MCF 10A (cell line): Measurements from ENCODE around the gene ATG2B. TPM values are rescaled to one million over a fixed set of nuclear protein-coding genes. Genes with fewer than 3 reads are reported as not detected.

Experiments used
- BruUV-seq: library from RNA; stranded (reverse); fragments of 400-500 nt; replicated peaks from 2 replicates; lab custom pipeline; 2021; lab: Mats Ljungman, UMichigan
- CTCF ChIA-PET: fragments of 300-600 bp; sonication (Branson Sonifier 250); formaldehyde crosslinking; extraction: SDS; loops from one replicate; lab custom pipeline; 2021; ENCODE audit warnings: antibody characterized with exemption, inconsistent platforms; lab: Yijun Ruan, JAX
- POLR2A ChIA-PET: fragments of 300-600, 350-650 bp; sonication (Branson Sonifier 250); formaldehyde crosslinking; extraction: SDS; loops from one replicate; lab custom pipeline; 2020; ENCODE audit warnings: antibody characterized with exemption, inconsistent platforms; lab: Yijun Ruan, JAX
- DNase-seq: peaks from one replicate; pipeline ENCODE4 v3.0.0-alpha.2; 2018; ENCODE audit not compliant: unreplicated experiment
- H3K27ac Mint-ChIP-seq: one replicate; pipeline ENCODE4 v1.8.0; 2022; ENCODE audit warnings: mild to moderate bottlenecking, low read depth, mixed read lengths; ENCODE audit not compliant: unreplicated experiment
- H3K27me3 Mint-ChIP-seq: one replicate; pipeline ENCODE4 v1.8.0; 2022; ENCODE audit warnings: mixed read lengths; ENCODE audit not compliant: insufficient read depth, unreplicated experiment
- H3K36me3 Mint-ChIP-seq: one replicate; pipeline ENCODE4 v1.8.0; 2022; ENCODE audit warnings: mild to moderate bottlenecking, moderate library complexity, mixed read lengths; ENCODE audit not compliant: insufficient read depth, unreplicated experiment
- H3K4me1 Mint-ChIP-seq: one replicate; pipeline ENCODE4 v1.8.0; 2022; ENCODE audit warnings: mixed read lengths; ENCODE audit not compliant: insufficient read depth, unreplicated experiment
- H3K4me3 Mint-ChIP-seq: one replicate; pipeline ENCODE4 v1.8.0; 2022; ENCODE audit warnings: mild to moderate bottlenecking, moderate library complexity, mixed read lengths; ENCODE audit not compliant: unreplicated experiment
- H3K9me3 Mint-ChIP-seq: one replicate; pipeline ENCODE4 v1.8.0; 2022; ENCODE audit warnings: mixed read lengths; ENCODE audit not compliant: unreplicated experiment
- CTCF ChIP-seq: fragments of 200-600 bp; IDR thresholded peaks from one replicate; pipeline ENCODE4 v1.8.0; 2022; ENCODE audit warnings: antibody characterized with exemption, mild to moderate bottlenecking; ENCODE audit not compliant: unreplicated experiment
- intact Hi-C: fragments of 100-400 bp; cut with micrococcal nuclease; formaldehyde crosslinking; loops from 2 replicates; pipeline ENCODE4 v1.14.1; 2022
- total RNA-seq: library from RNA; stranded (reverse); gene quantifications from 2 replicates; pipeline ENCODE4 v1.2.3, GENCODE V29; 2022

ATG2B gene
- total RNA-seq, 1 experiment from 2014 or later: 20.5 TPM

- no peaks in the 10 kb centered on the region for H3K27me3 Mint-ChIP-seq
- POLR2A ChIA-PET: interaction anchor here (0.7 to 2.2 kb wide), 12 partner anchors 10 to 51 kb away, joined by 3 to 16 read pairs (median 3); partner anchors contain the start of gene AK7
- intact Hi-C loops: loop anchor here (1.0 kb wide), 1 partner anchor 62 kb away; no protein-coding TSS in a partner anchor
- CTCF ChIA-PET: no interaction called here
- TF ChIP-seq CTCF: no peak
- DNase-seq: peak; percentile 69
- H3K4me1 Mint-ChIP-seq: peaks cover 29% of the 10 kb centered on the region
- peak overlapping the region; percentile 95 for H3K4me3 Mint-ChIP-seq
- peak overlapping the region; percentile 69 for H3K27ac Mint-ChIP-seq
- H3K36me3 Mint-ChIP-seq: no peaks in the 10 kb centered on the region
- BruUV-seq: no TSS peak
- no peaks in the 10 kb centered on the region for H3K9me3 Mint-ChIP-seq
These were observed 823 bp downstream of the ATG2B start for GRCh38 chr14:96362071-96362964.

GRCh38 chr14:96359959-96360358 is 3.2 kb downstream of the ATG2B start:
- intact Hi-C loops: no loop called here
- Mint-ChIP-seq H3K27ac (no peak overlapping the region), H3K9me3 (no peaks in the 10 kb centered on the region), H3K4me3 (no peak overlapping the region), H3K4me1 (peaks cover 31% of the 10 kb centered on the region), H3K36me3 (no peaks in the 10 kb centered on the region), H3K27me3 (no peaks in the 10 kb centered on the region)
- TF ChIP-seq CTCF: no peak
- CTCF ChIA-PET: no interaction called here
- no TSS peak for BruUV-seq
- no peak for DNase-seq
- POLR2A ChIA-PET: no interaction called here

DNA sequence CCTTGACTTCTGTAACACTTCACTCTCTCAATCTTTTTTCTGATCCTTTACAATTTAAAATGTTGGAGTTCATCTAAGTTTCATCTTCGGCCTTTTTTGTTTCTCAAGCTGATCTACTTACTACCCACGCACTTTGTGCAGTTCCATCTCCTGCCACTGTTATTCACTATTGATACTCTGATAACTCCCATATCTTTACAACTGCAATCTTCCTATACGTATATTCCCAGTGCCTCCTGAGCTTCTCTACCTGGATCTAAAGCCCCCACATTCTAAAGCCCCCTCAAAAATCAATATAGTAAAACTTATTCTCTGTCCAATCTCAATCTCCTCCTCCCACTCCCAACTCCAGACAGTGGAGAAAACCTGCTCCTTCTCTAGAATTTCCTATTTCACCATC is 5.9 kb downstream of the ATG2B start:
- Mint-ChIP-seq H3K27me3 (no peaks in the 10 kb centered on the region), H3K4me1 (peaks cover 20% of the 10 kb centered on the region), H3K9me3 (no peaks in the 10 kb centered on the region), H3K4me3 (no peak overlapping the region), H3K36me3 (no peaks in the 10 kb centered on the region), H3K27ac (no peak overlapping the region)
- intact Hi-C loops: no loop called here
- CTCF ChIA-PET: interaction anchor here (0.5 to 0.8 kb wide), 3 partner anchors 54 to 254 kb away, joined by 3 read pairs; no protein-coding TSS in a partner anchor
- POLR2A ChIA-PET: interaction anchor here (0.6 kb wide), 1 partner anchor 28 kb away, joined by 3 read pairs; no protein-coding TSS in a partner anchor
- BruUV-seq: no TSS peak
- TF ChIP-seq CTCF: no peak
- DNase-seq: no peak

DNA sequence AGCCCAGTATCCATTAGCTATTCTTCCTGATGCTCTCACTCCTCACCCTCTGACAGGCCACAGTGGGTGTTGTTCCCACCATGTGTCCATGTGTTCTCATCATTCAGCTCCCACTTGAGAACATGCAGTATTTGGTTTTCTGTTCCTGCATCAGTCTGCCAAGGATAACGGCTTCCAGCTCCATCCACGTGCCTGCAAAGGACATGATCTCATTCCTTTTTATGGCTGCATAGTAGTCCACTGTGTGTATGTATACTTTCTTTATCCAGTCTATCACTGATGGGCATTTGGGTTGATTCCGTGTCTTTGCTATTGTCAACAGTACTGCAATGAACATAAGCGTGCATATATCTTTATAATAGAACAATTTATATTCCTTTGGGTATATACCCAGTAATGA is 8.9 kb downstream of the ATG2B start:
- ChIA-PET CTCF (interaction anchor here (0.9 to 1.0 kb wide), 2 partner anchors 57 to 912 kb away, joined by 3 to 5 read pairs; no protein-coding TSS in a partner anchor), POLR2A (no interaction called here)
- intact Hi-C loops: no loop called here
- TF ChIP-seq CTCF: no peak
- Mint-ChIP-seq H3K4me1 (peaks cover 18% of the 10 kb centered on the region), H3K27ac (no peak overlapping the region), H3K9me3 (no peaks in the 10 kb centered on the region), H3K36me3 (no peaks in the 10 kb centered on the region), H3K27me3 (no peaks in the 10 kb centered on the region), H3K4me3 (no peak overlapping the region)
- no TSS peak for BruUV-seq
- no peak for DNase-seq
